ENCODE data around the gene CFAP61.

The CFAP61 gene

GRCh38 chr20:20371681-20372080, 319.3 kb downstream of the CFAP61 start:
- H3K27ac Mint-ChIP-seq, result no peak overlapping the region
- H3K9me3 Mint-ChIP-seq, result no peaks in the 10 kb centered on the region
- ATAC-seq, result no peak
- H3K36me3 Mint-ChIP-seq, result no peaks in the 10 kb centered on the region
- H3K4me1 Mint-ChIP-seq, result peaks cover 11% of the 10 kb centered on the region
- H3K4me3 Mint-ChIP-seq, result no peak overlapping the region
- no peak for DNase-seq (ENCODE audit: low spot score in 2 of 2)

DNA sequence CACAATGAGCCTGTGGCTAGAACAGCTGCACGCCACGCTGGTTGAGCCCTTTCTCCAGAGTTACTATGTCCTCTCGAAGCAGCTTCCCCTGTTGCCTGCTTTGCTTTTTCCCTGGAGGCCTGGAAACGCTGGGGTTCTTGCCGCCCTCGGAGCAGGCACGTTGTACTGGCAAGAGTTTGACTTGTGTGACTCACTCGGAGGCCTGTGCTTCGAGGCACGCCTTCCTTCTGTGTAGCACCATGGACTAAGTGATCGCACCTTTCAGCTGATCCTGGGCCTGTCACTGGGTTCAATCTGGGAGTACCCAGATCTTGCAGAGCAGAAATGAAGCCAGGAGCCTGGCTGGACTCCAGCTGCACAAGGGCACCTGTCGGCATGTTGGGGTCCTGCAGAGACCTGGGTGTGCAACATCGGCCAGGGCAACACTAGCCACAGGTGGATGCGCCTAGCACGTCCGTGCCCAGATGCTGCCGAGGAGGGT, 320.8 kb downstream of the CFAP61 start:
- H3K36me3 Mint-ChIP-seq, result no peaks in the 10 kb centered on the region
- no peaks in the 10 kb centered on the region for H3K9me3 Mint-ChIP-seq
- no peak for DNase-seq (ENCODE audit: low spot score in 2 of 2)
- peaks cover 6% of the 10 kb centered on the region for H3K4me1 Mint-ChIP-seq
- ATAC-seq, result no peak
- no peak overlapping the region for H3K4me3 Mint-ChIP-seq
- no peak overlapping the region for H3K27ac Mint-ChIP-seq

- Mint-ChIP-seq H3K27ac (no peak overlapping the region), H3K36me3 (no peaks in the 10 kb centered on the region), H3K9me3 (no peaks in the 10 kb centered on the region), H3K4me1 (no peaks in the 10 kb centered on the region), H3K4me3 (no peak overlapping the region)
- DNase-seq (ENCODE audit: low spot score in 2 of 2) (no peak), ATAC-seq (no peak)
These were observed 323.5 kb downstream of the CFAP61 start for GRCh38 chr20:20375862-20376261.

- no peak for ATAC-seq
- no peak overlapping the region for H3K4me3 Mint-ChIP-seq
- H3K36me3 Mint-ChIP-seq, result no peaks in the 10 kb centered on the region
- no peaks in the 10 kb centered on the region for H3K9me3 Mint-ChIP-seq
- H3K4me1 Mint-ChIP-seq, result no peaks in the 10 kb centered on the region
- no peak for DNase-seq (ENCODE audit: low spot score in 2 of 2)
- H3K27ac Mint-ChIP-seq, result no peak overlapping the region
These were observed 333.9 kb downstream of the CFAP61 start for GRCh38 chr20:20386192-20386591.

DNA sequence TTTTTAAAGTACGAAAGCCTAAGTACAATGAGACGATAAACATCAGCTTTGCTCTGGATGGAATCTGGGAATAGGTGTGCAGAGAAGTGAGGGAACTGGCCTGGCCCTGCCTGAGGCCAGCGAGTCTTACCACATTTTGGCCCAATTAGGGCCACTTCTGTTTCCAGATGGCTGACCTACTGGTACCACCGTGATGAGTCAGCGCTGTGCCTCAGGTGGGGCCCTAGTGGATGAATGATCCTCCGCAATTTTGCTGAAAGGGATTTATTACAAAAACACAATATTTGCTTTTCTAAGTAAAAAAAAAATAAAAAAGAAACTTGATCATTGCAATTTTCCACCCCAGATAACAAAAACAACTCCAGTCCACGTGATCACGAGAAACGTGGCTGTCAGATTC, 338.1 kb downstream of the CFAP61 start:
- DNase-seq (ENCODE audit: low spot score in 2 of 2) (no peak), ATAC-seq (no peak)
- Mint-ChIP-seq H3K4me3 (no peak overlapping the region), H3K36me3 (peaks cover 6% of the 10 kb centered on the region), H3K4me1 (no peaks in the 10 kb centered on the region), H3K9me3 (no peaks in the 10 kb centered on the region), H3K27ac (no peak overlapping the region)

DNA sequence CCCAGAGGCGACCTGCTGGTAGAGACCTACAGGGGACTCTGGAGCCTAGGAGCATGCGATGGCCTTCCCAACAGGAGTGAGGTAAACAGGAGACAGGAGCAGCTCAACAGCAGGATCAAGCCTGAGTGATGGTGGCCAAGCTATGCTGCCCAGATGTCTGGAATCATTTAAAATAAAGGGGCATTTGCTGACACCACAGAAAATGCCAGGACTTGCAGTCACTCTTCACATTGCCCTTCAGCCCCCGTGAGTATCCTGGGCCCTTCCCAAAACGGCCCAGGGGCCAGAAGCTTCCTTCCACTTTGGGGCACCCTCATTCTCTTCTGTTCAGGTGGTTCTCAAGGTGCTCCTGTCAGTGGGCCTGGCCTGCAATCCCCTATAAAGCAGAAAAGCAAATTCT, 338.8 kb downstream of the CFAP61 start:
- Mint-ChIP-seq H3K27ac (no peak overlapping the region), H3K9me3 (no peaks in the 10 kb centered on the region), H3K4me3 (no peak overlapping the region), H3K4me1 (no peaks in the 10 kb centered on the region), H3K36me3 (peaks cover 6% of the 10 kb centered on the region)
- DNase-seq (ENCODE audit: low spot score in 2 of 2) (no peak), ATAC-seq (no peak)

- Mint-ChIP-seq H3K27ac (no peak overlapping the region), H3K4me3 (no peak overlapping the region), H3K9me3 (no peaks in the 10 kb centered on the region), H3K4me1 (no peaks in the 10 kb centered on the region), H3K36me3 (peaks cover 6% of the 10 kb centered on the region)
- ATAC-seq (peak; percentile 19), DNase-seq (ENCODE audit: low spot score in 2 of 2) (no peak)
These were observed 339.4 kb downstream of the CFAP61 start for GRCh38 chr20:20391766-20392165.

DNA sequence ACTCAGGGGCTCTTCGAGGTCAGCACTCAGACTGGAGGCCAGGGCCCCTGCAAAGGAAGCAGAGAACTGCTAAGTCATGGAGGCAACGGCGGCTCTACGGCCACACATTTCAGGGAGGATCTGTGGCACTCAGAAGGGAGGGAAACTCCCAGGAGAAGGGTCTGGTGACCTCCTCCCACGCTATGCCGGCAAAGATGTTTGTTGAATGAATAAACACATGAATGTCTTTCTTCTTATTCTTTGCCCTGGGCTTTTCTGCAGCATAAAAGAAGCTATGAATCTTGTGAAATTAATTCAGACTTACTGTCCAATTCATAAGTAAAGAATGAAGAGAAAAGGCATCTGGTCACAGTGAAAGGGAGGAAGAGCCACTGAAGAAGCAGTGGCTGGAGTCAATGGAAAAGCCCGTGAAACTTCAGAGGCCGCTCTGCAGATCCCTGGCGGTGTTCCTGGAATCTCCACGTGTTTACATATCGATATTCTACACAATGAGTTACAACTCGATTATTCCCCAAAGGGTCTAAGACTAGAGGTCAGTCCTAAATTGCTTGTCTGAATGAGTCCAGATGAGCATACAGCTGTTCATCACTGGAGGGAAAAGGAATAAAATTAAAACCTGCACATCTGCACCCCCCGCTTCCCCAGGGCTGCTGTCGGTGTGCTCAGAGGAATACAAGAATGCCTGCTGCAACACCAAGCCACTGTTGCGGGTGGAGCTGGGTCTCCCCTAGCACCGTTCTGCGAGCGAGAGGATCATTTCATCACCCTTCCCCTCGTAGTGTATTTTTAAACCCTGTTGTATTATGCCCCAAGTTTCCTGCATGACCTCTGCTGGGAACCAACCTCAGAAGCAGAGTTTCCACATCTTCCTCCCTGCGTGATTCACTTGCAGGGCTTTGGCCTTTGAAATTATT, 341.1 kb downstream of the CFAP61 start:
- ATAC-seq (no peak), DNase-seq (ENCODE audit: low spot score in 2 of 2) (no peak)
- Mint-ChIP-seq H3K4me3 (no peak overlapping the region), H3K9me3 (no peaks in the 10 kb centered on the region), H3K27ac (no peak overlapping the region), H3K36me3 (peaks cover 6% of the 10 kb centered on the region), H3K4me1 (no peaks in the 10 kb centered on the region)

DNA sequence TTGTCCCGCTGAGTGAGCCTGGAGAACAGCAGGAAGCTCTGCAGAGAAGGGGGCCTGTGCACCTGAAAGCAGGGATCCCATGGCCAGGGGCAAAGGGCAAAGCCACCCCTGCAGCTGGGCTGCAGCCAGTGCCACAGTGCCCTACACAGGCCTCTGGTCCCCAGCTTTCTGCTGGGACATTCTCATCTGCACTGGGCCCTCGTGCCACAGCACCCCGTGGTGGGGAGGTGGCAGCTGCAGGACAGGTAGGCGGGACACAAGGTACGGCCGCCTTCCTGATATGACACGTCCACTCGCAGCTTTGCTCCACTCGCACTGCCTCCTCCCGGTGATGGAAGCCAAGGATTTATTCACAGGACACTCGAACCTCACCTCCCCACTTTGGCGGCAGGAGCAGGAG, 342.8 kb downstream of the CFAP61 start:
- Mint-ChIP-seq H3K36me3 (peaks cover 6% of the 10 kb centered on the region), H3K9me3 (no peaks in the 10 kb centered on the region), H3K27ac (no peak overlapping the region), H3K4me1 (no peaks in the 10 kb centered on the region), H3K4me3 (no peak overlapping the region)
- ATAC-seq (no peak), DNase-seq (ENCODE audit: low spot score in 2 of 2) (no peak)

DNA sequence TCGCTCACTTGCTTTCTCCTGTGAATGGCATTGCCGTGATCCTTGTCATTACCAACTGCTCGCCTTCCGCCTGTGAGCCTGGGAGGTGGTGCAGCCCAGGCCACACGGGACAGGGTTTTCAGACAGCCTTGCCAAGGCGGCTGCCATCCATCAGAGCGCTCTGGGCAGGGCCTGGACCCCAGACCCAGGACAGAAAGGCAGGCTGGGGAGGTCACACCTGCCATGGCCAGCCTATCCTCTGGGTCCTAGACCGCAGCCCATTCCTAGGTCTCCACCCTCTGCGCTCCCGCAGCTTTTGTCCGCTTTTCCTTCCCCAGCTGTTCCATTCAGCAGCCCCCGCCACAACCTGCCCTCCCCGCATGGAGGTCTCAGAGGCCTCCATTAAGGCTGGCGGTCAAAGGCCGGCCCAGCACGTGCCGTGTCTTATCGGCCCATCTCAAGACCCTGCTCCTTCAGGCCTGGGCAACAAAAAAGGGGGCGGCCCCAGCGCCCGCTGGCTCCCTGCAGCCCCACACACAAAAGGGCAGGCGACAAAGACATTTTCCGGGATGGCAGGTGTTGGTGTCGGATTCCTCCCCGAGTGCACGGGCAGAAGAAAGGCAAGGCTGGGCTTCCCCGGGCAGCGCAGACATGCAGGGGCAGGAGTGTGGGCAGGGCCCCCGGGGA, 343.7 kb downstream of the CFAP61 start:
- no peaks in the 10 kb centered on the region for H3K9me3 Mint-ChIP-seq
- H3K36me3 Mint-ChIP-seq, result peaks cover 6% of the 10 kb centered on the region
- ATAC-seq (no peak), DNase-seq (ENCODE audit: low spot score in 2 of 2) (no peak)
- H3K27ac Mint-ChIP-seq, result no peak overlapping the region
- H3K4me1 Mint-ChIP-seq, result no peaks in the 10 kb centered on the region
- no peak overlapping the region for H3K4me3 Mint-ChIP-seq

DNA sequence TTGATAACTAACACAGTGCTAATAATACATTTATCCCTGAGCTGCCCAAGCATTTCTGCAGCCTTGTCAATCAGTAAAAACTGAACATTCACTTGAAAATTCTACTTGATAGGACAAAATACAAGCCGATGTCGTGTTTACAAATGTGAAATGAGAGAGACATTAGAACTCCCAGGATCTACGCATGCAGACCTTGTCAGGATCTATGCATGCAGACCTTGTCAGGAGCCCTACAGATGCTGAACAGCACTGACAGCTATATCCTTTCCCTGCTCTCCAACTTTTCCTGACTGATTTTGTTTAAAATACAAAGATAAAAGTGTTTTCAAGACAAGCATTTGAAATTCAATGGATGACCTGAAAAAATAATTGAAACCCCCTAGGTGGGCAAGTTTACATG, 344.5 kb downstream of the CFAP61 start:
- Mint-ChIP-seq H3K9me3 (no peaks in the 10 kb centered on the region), H3K4me1 (no peaks in the 10 kb centered on the region), H3K27ac (no peak overlapping the region), H3K36me3 (peaks cover 6% of the 10 kb centered on the region), H3K4me3 (no peak overlapping the region)
- DNase-seq (ENCODE audit: low spot score in 2 of 2) (no peak), ATAC-seq (no peak)

DNA sequence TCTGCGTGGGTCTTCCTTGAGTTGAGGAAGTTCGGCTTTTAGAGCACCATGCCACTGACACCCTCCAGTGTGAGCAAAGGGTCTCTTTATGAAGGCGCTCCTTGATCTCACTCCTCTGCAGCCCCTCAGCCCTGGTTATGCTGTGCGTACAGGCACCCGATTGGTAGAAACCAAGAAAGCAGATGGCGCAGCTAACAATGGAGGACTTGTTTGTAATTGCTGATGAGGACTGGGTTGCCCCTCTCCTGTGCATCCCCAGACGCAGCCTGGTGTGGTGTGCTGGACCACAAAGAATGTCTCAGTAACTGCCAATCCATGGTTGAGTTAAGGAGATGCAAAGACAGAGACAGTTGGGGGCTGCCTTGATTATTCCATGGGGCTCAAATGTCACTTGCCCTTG, 345.8 kb downstream of the CFAP61 start:
- Mint-ChIP-seq H3K4me1 (no peaks in the 10 kb centered on the region), H3K9me3 (no peaks in the 10 kb centered on the region), H3K4me3 (no peak overlapping the region), H3K36me3 (no peaks in the 10 kb centered on the region), H3K27ac (no peak overlapping the region)
- ATAC-seq (no peak), DNase-seq (ENCODE audit: low spot score in 2 of 2) (no peak)

GRCh38 chr20:20399531-20400500, 347.5 kb downstream of the CFAP61 start:
- Mint-ChIP-seq H3K9me3 (no peaks in the 10 kb centered on the region), H3K4me3 (no peak overlapping the region), H3K27ac (no peak overlapping the region), H3K4me1 (no peaks in the 10 kb centered on the region), H3K36me3 (no peaks in the 10 kb centered on the region)
- ATAC-seq (no peak), DNase-seq (ENCODE audit: low spot score in 2 of 2) (no peak)

- no peaks in the 10 kb centered on the region for H3K36me3 Mint-ChIP-seq
These were observed 349.7 kb downstream of the CFAP61 start for GRCh38 chr20:20401991-20402390.

GRCh38 chr20:20404633-20405032, 352.3 kb downstream of the CFAP61 start:
- Mint-ChIP-seq H3K9me3 (no peaks in the 10 kb centered on the region), H3K36me3 (no peaks in the 10 kb centered on the region), H3K4me1 (no peaks in the 10 kb centered on the region), H3K4me3 (no peak overlapping the region), H3K27ac (no peak overlapping the region)
- ATAC-seq (no peak), DNase-seq (ENCODE audit: low spot score in 2 of 2) (no peak)

More at GRCh38 chr20:20401991-20402390, 349.7 kb downstream of the CFAP61 start:
- Mint-ChIP-seq H3K9me3 (no peaks in the 10 kb centered on the region), H3K4me3 (no peak overlapping the region), H3K4me1 (no peaks in the 10 kb centered on the region), H3K27ac (no peak overlapping the region)
- no peak for ATAC-seq
- no peak for DNase-seq (ENCODE audit: low spot score in 2 of 2)
